Mesothelial cell of epicardium (in vitro differentiated cells): ENCODE data around the gene OLFML2A. TPM values are rescaled to one million over a fixed set of nuclear protein-coding genes. Genes with fewer than 3 reads are reported as not detected.

Experiments used
- DNase-seq, 2 experiments: peaks; one replicate each; pipeline ENCODE4 v3.0.0; 2021; ENCODE audit warnings: low spot score in 2 of 2; ENCODE audit not compliant: unreplicated experiment in 2 of 2
- H3K27ac Mint-ChIP-seq: 2 replicates; pipeline ENCODE4 v1.8.0; 2021; ENCODE audit warnings: mixed read lengths
- H3K27me3 Mint-ChIP-seq: 2 replicates; pipeline ENCODE4 v1.8.0; 2021; ENCODE audit warnings: low read depth, mixed read lengths
- H3K36me3 Mint-ChIP-seq: 2 replicates; pipeline ENCODE4 v1.8.0; 2021; ENCODE audit warnings: mixed read lengths
- H3K4me1 Mint-ChIP-seq: 2 replicates; pipeline ENCODE4 v1.8.0; 2021; ENCODE audit warnings: mixed read lengths
- H3K4me3 Mint-ChIP-seq: 2 replicates; pipeline ENCODE4 v1.8.0; 2021; ENCODE audit warnings: mild to moderate bottlenecking, moderate library complexity, mixed read lengths
- H3K9me3 Mint-ChIP-seq: 2 replicates; pipeline ENCODE4 v1.8.0; 2021; ENCODE audit warnings: mixed read lengths
- CTCF ChIP-seq: fragments of 200-600 bp; sonication (generic); IDR thresholded peaks from one replicate; pipeline ENCODE4 v1.5.0; 2021; ENCODE audit warnings: antibody characterized with exemption; ENCODE audit not compliant: unreplicated experiment
- total RNA-seq: library from RNA; stranded (reverse); gene quantifications from 3 replicates; pipeline ENCODE4 v1.2.1, GENCODE V29; 2021

OLFML2A gene
- total RNA-seq, 1 donor from 2014 or later = 37.4 TPM

- H3K9me3 Mint-ChIP-seq = no peaks in the 10 kb centered on the region
- peak overlapping the region; percentile 51 for H3K4me3 Mint-ChIP-seq
- no peak for TF ChIP-seq CTCF
- H3K36me3 Mint-ChIP-seq = peaks cover 6% of the 10 kb centered on the region
- peaks cover 39% of the 10 kb centered on the region for H3K4me1 Mint-ChIP-seq
- no peaks in the 10 kb centered on the region for H3K27me3 Mint-ChIP-seq
- no peak for DNase-seq
- H3K27ac Mint-ChIP-seq = peak overlapping the region; percentile 81
Measured at GRCh38 chr9:124863371-124863871, 86.5 kb downstream of the OLFML2A start.

Other genes starting within 250 kb of the OLFML2A start
- 5.2 to 6.2 TPM (median 5.9 TPM) in 3 replicates for gene NR6A1, start 5.8 kb upstream of the OLFML2A start, total RNA-seq
- not detected in 3 replicates for gene WDR38, start 76.3 kb downstream of the OLFML2A start, total RNA-seq
- gene RPL35, start 84.8 kb downstream of the OLFML2A start, total RNA-seq = 1,103 to 1,148 TPM (median 1,111 TPM) in 3 replicates
- gene ARPC5L, start 85.0 kb downstream of the OLFML2A start, total RNA-seq = 26.1 to 28.5 TPM (median 28.0 TPM) in 3 replicates
- 19.8 to 23.6 TPM (median 23.4 TPM) in 3 replicates for gene GOLGA1, start 163.9 kb downstream of the OLFML2A start, total RNA-seq